Bone marrow (tissue), 2 donors: ENCODE measurements around the gene GORASP2.

Experiments
- DNase-seq, 2 donors: peaks; one replicate each; lab custom pipeline; 2025; lab: John Stamatoyannopoulos, UW

The GORASP2 gene

GRCh38 chr2:170999654-171000053 is 70.6 kb downstream of the GORASP2 start:
- DNase-seq = no peak

DNA sequence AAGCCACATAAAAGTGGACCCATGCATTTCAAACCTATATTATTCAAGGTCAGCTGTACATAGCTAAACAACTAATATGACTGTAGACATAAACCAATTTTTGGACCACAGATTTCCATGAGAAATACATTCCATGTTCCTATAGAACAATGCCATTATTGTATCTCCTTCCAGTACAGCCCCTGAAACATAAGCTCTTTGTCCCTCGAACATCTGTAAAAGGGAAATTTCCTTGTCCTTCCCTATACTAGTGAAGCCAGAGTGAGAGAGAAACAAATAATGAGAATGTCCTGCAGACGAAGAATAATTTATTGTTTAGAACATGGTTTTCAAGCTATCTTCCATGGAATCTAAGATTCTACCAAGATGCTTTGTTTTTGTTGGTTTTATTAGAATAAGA is 75.3 kb downstream of the GORASP2 start:
- DNase-seq = no peak

GRCh38 chr2:171004833-171005232 is 75.8 kb downstream of the GORASP2 start:
- no peak for DNase-seq

GRCh38 chr2:171008550-171009205 is 79.6 kb downstream of the GORASP2 start:
- no peak for DNase-seq

DNA sequence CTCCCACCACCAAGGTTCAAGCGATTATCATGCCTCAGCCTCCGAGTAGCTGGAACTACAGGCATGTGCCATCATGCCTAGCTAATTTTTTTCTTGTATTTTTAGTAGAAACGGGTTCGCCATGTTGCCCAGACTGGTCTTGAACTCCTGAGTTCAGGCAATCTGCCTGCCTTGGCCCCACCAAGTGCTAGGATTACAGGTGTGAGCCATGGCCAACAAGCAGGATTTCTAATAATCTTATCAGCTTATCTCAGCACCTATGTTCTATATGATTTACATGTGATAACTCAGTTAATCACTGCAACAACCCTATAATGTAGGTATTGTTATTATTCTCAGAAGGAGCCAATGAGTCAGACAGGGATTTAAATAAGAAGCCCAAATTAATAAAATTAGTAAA is 80.3 kb downstream of the GORASP2 start:
- no peak for DNase-seq

DNA sequence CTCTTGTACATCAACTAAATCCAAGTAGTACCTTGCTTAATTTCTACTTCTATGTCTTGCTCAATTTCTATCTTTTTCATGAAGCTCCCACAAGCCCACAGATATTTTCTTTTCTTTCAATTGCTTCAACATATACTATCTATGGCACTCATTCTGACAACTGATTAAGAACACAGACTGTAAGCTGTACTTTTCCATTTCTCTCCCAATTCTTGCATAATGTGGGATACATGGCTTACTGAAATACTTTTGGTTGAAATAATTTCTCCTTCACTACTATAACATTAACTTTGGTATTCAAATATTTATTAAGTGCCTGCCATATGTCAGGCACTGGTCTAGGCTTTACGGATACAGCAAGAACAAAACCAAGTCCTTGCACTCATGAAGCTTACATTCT is 84.8 kb downstream of the GORASP2 start:
- DNase-seq = no peak

DNA sequence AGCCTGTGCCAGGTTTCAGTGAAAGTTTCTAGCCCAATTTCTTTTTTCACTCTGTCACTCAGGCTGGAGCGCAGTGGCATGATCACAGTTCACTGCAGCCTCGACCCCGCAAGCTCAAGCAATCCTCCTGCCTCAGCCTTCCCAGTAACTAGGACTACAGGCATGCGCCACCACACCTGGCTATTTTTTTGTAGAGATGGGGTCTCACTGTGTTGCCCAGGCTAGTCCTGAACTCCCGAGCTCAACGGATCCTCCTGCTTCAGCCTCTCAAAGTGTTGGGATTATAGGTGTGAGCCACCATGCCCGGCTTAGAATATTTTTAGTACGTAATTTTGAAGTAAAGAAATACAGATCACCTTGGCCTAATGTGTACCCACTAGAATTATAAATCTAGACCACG is 87.1 kb downstream of the GORASP2 start:
- DNase-seq = no peak
